Natural killer cell (primary cell): Measurements from ENCODE around the gene SHC4. TPM values are rescaled to one million over a fixed set of nuclear protein-coding genes. Genes with fewer than 3 reads are reported as not detected.
"Not testable (repeated sequence)": the region's sequence is repeated elsewhere in the genome, so short reads cannot be mapped to it uniquely, and the experiment has no call there.

Source experiments
- ATAC-seq, 3 donors: fragments of 150-1000 bp in 2 of 3; fragments of 200-7000 bp in 1 of 3; cut with Tn5 transposase; 1 replicate in 1 of 3; 2 replicates in 2 of 3; pipeline ENCODE4 v1.10.0; 2021; ENCODE audit warnings: mild to moderate bottlenecking in 2 of 3, moderate library complexity in 2 of 3
- DNase-seq, 2 donors: peaks; one replicate each; pipeline versions ENCODE4 v3.0.0 to v3.0.0-alpha.2; 2013 to 2021; ENCODE audit warnings: mixed read lengths in 1 of 2
- H3K27ac ChIP-seq: one replicate; pipeline ENCODE4 v1.5.1; 2013; ENCODE audit warnings: mild to moderate bottlenecking, low read length
- H3K27me3 ChIP-seq: one replicate; pipeline ENCODE4 v1.6.1; 2013; ENCODE audit warnings: low read length; ENCODE audit not compliant: control insufficient read depth, insufficient read depth
- H3K36me3 ChIP-seq: one replicate; pipeline ENCODE4 v1.6.1; 2013; ENCODE audit warnings: low read length; ENCODE audit not compliant: control insufficient read depth, insufficient read depth
- H3K4me1 ChIP-seq: one replicate; pipeline ENCODE4 v1.6.1; 2013; ENCODE audit warnings: low read length; ENCODE audit not compliant: control insufficient read depth, insufficient read depth
- H3K4me3 ChIP-seq: one replicate; pipeline ENCODE4 v1.5.1; 2013; ENCODE audit warnings: low read length
- H3K9me3 ChIP-seq: one replicate; pipeline ENCODE4 v1.6.1; 2013; ENCODE audit warnings: low read length; ENCODE audit not compliant: control insufficient read depth, insufficient read depth
- H3K27ac Mint-ChIP-seq, 2 donors: one replicate each; pipeline ENCODE4 v1.8.0; 2022; ENCODE audit warnings: mild to moderate bottlenecking in 2 of 2, mixed read lengths in 2 of 2, moderate library complexity in 1 of 2
- H3K27me3 Mint-ChIP-seq, 2 donors: one replicate each; pipeline ENCODE4 v1.8.0; 2022; ENCODE audit warnings: low read depth in 2 of 2, mixed read lengths in 2 of 2
- H3K36me3 Mint-ChIP-seq: one replicate; pipeline ENCODE4 v1.8.0; 2022; ENCODE audit warnings: mixed read lengths
- H3K4me1 Mint-ChIP-seq, 2 donors: one replicate each; pipeline ENCODE4 v1.8.0; 2022; ENCODE audit warnings: mixed read lengths in 2 of 2
- H3K4me3 Mint-ChIP-seq: one replicate; pipeline ENCODE4 v1.8.0; 2022; ENCODE audit warnings: mild to moderate bottlenecking, moderate library complexity, mixed read lengths
- H3K9me3 Mint-ChIP-seq, 2 donors: one replicate each; pipeline ENCODE4 v1.8.0; 2022; ENCODE audit warnings: mixed read lengths in 2 of 2
- CTCF ChIP-seq: fragments of 200-600 bp; IDR thresholded peaks from one replicate; pipeline ENCODE4 v1.8.0; 2022; ENCODE audit warnings: antibody characterized with exemption
- WGBS: methylation state at CpG from one replicate; pipeline ENCODE4 v1.1.7; 2013; ENCODE audit warnings: missing lambda C conversion rate; ENCODE audit not compliant: insufficient coverage; 5-methylcytosine and 5-hydroxymethylcytosine counted together
- intact Hi-C: fragments of 100-400 bp; cut with micrococcal nuclease; formaldehyde crosslinking; loops from one replicate; pipeline ENCODE4 v1.14.2; 2022
- total RNA-seq, 4 donors: library from RNA; stranded (reverse); fragments of 120-200 nt in 1 of 4; gene quantifications; one replicate each; pipeline versions ENCODE4 v1.2.3 to v1.2.4, GENCODE V29; 2013 to 2022

SHC4 gene
- total RNA-seq, 3 donors from 2014 or later (not counting 1 experiment from before 2014, with no cell fraction given): 0.19 to 0.43 (median 0.20) TPM

GRCh38 chr15:48795901-48796300 lies 167.8 kb downstream of the SHC4 start:
- Histone ChIP-seq H3K4me1 (no peaks in the 10 kb centered on the region), H3K9me3 (no peaks in the 10 kb centered on the region), H3K27ac (no peak overlapping the region), H3K4me3 (no peak overlapping the region), H3K36me3 (peaks cover 2% of the 10 kb centered on the region), H3K27me3 (no peaks in the 10 kb centered on the region)
- WGBS: 68% methylated on average over 1 of the region's 3 CpGs
- intact Hi-C loops: no loop called here
- Mint-ChIP-seq H3K4me3 (no peak overlapping the region), H3K4me1 (peaks cover 29 to 32% of the 10 kb centered on the region in 2 donors), H3K27me3 (no peaks in the 10 kb centered on the region), H3K27ac (peak overlapping the region in 1 of 2 donors; percentile 82), H3K36me3 (no peaks in the 10 kb centered on the region), H3K9me3 (no peaks in the 10 kb centered on the region)
- DNase-seq: no peak
- TF ChIP-seq CTCF: no peak
- peak in 2 of 3 donors; percentile 43 to 44 for ATAC-seq

DNA sequence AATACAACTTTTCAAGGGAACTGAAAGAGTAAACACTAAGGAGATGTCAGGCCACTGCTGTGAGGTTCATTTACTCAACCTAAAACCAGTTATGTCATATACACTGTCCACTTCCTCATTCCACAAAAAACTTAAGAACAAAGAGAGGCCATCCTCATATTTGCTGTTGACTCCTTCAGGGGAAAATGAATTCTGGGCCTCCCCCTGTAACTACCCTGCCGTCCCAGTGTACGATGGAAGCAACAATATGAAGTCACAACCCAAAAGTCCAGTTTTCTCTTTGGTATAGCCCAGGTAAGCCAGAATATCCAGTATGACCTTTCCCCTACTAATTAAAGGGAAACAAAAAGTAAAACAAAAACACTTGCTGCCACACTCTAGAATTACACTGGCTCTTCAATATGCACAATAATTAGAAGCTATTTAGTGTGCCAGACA lies 169.0 kb downstream of the SHC4 start:
- Mint-ChIP-seq H3K9me3 (no peaks in the 10 kb centered on the region), H3K4me3 (peak overlapping the region; percentile 61), H3K36me3 (no peaks in the 10 kb centered on the region), H3K4me1 (peaks cover 29 to 32% of the 10 kb centered on the region in 2 donors), H3K27ac (peak overlapping the region; percentile 75 to 83), H3K27me3 (no peaks in the 10 kb centered on the region)
- H3K27ac ChIP-seq: peak overlapping the region; percentile 39
- peak; percentile 65 to 77 (median 71) for ATAC-seq
- H3K9me3 ChIP-seq: no peaks in the 10 kb centered on the region
- peaks cover 2% of the 10 kb centered on the region for H3K36me3 ChIP-seq
- TF ChIP-seq CTCF: no peak
- intact Hi-C loops: no loop called here
- H3K27me3 ChIP-seq: no peaks in the 10 kb centered on the region
- DNase-seq: no peak
- 97% methylated on average over 2 of the region's 2 CpGs for WGBS
- H3K4me1 ChIP-seq: no peaks in the 10 kb centered on the region
- H3K4me3 ChIP-seq: no peak overlapping the region

DNA sequence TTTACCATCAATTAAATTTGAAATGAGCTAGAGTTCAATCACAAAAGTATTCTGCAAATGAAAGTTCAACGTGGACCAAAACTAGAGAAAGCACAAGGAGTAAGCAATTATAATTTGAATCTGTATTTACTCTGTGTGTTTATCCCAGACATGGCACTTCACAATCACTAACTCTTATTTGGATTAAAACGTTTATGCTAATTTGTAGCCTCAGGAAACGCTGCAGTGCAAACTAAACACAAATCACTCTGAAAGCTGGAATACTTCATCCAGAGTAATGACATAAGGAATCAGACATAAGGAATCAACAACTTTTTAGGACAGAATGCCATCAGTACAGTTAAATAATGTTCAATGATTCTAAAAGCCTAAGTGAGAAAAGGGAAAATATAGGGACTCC lies 171.3 kb downstream of the SHC4 start:
- H3K27me3 Mint-ChIP-seq: no peaks in the 10 kb centered on the region
- H3K9me3 Mint-ChIP-seq: no peaks in the 10 kb centered on the region
- no peaks in the 10 kb centered on the region for H3K9me3 ChIP-seq
- no peaks in the 10 kb centered on the region for H3K4me1 ChIP-seq
- H3K4me3 ChIP-seq: no peak overlapping the region
- no peak for TF ChIP-seq CTCF
- H3K36me3 Mint-ChIP-seq: no peaks in the 10 kb centered on the region
- H3K27ac Mint-ChIP-seq: no peak overlapping the region
- WGBS: 62% methylated on average over 3 of the region's 3 CpGs
- ATAC-seq: no peak
- no peak for DNase-seq
- intact Hi-C loops: loop anchor here (2.0 kb wide), 1 partner anchor 68 kb away; no protein-coding TSS in a partner anchor
- H3K27ac ChIP-seq: no peak overlapping the region
- H3K27me3 ChIP-seq: no peaks in the 10 kb centered on the region
- H3K36me3 ChIP-seq: peaks cover 2% of the 10 kb centered on the region
- no peak overlapping the region for H3K4me3 Mint-ChIP-seq
- H3K4me1 Mint-ChIP-seq: peaks cover 26 to 28% of the 10 kb centered on the region in 2 donors

DNA sequence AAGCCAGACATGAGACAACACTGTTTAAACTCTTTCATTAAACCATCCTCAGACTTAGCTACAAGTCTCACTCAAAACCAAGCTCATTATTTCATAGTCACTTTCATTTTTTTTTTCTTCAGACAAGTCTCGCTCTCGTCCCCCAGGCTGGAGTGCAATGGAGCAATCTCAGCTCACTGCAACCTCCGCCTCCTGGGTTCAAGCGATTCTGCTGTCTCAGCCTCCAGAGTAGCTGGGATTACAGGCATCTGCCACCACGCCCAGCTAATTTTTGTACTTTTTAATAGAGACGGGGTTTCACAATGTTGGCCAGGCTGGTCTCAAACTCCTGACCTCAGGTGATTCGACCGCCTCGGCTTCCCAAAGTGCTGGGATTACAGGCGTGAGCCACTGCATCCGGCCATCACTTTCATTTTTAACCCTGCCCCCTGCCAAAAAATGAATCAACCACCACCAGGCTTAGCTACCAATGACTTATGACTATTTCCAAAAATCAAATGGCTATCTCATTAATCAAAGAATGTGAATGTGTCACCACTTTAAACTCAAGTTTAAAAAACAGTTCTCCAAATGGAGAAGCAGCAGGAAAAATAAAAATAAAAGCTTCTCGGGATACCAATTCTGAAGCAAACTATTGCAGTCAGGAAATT lies 173.1 kb downstream of the SHC4 start:
- H3K36me3 ChIP-seq, intact Hi-C loops, H3K4me3 Mint-ChIP-seq, H3K4me3 ChIP-seq, H3K27me3 ChIP-seq, H3K27ac ChIP-seq, ATAC-seq, H3K27ac Mint-ChIP-seq, H3K9me3 ChIP-seq, DNase-seq, H3K9me3 Mint-ChIP-seq, H3K4me1 ChIP-seq, H3K36me3 Mint-ChIP-seq, H3K27me3 Mint-ChIP-seq: not testable (repeated sequence)
- peaks cover 10% of the 10 kb centered on the region in 2 donors for H3K4me1 Mint-ChIP-seq
- WGBS: 95% methylated on average over 12 of the region's 12 CpGs
